Stimulated activated CD8-positive, alpha-beta memory T cell treated with anti-CD3 and anti-CD28 coated beads, Interleukin-4, amount 100 ng/mL, for 24 hours (primary cell): Measurements from ENCODE around the gene ZNF28.
A peak's percentile ranks its signal among the peaks of the same experiment; 100 is the strongest.
"Not testable (repeated sequence)": the region's sequence is repeated elsewhere in the genome, so short reads cannot be mapped to it uniquely, and the experiment has no call there.

ENCODE experiments used
- DNase-seq: peaks from one replicate; pipeline ENCODE4 v3.0.0-alpha.2; 2020; ENCODE audit warnings: low read depth

The ZNF28 gene

DNA sequence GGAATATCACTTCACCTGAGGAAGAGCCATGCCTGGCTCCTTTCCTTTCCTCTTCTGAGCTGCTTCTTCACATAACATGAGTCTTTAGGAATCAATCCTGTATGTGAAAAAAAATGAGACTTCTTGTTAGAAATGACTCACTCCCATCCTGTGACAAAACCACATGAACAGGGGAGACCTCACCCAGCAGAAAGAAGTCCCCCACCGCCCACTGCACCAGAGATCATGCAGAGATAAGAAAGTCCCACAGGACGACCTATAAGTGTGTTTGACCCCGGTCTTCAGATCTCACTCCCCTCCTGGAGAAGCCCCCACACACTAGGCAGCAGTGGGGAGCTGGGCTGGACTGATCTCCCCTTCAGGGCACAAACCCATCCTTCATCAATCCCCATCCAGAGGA is 42.6 kb downstream of the ZNF28 start:
- DNase-seq = peak; percentile 49

DNA sequence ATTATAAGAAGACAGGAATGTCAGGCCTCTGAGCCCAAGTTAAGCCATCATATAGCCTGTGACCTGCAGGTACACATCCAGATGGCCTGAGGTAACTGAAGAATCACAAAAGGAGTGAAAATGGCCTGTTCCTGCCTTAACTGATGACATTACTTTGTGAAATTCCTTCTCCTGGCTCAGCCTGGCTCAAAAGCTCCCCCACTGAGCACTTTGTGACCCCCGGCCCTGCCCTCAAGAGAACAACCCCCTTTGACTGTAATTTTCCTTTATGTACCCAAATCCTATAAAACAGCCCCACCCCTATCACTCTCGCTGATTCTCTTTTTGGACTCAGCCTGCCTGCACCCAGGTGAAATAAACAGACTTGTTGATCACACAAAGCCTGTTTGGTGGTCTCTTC is 65.0 kb downstream of the ZNF28 start:
- not testable (repeated sequence) for DNase-seq

DNA sequence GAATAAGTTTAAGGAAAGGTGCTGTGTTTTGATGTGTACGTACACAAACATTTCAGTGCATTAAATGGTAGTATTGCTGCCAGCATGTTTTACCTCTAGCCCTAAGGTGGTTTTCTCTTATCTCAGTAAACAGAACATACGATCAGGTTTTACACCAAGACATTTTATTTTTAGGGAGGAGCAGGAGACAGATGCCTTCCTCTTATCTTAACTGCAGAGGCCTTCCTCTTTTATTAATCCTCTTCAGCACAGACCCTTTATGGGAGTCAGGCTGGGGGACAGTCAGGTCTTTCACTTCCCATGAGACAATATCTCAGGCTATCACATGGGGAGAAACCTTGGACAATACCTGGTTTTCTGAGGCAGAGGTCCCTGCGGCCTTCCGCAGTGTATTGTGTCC is 71.7 kb downstream of the ZNF28 start:
- DNase-seq = no peak

DNA sequence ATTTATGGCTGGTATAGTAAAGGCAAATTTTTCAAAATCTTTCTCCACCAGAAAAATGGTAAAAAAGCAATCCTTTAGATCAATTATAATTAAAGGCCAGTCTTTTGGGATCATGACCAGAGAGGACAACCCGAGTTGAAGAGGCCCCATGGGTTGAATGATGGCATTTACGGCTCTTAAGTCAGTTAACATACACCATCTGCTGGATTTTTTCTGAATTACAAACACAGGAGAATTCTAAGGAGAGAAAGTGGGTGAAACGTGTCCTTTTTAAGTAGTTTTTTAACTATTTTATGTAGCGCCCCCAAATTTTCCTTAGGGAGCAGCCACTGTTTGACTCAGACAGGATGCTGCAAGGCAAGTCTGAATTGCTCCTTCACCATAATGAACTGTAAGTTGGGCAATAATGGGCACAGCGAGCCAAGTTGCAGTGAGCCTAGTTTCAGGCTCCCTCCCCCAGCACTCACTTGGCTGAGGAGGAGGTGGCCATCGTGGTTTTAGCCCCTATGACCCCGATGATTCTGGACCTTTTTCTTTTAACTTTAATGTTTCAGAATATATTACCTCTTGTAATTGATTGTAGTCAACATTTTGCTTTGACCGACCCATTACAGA is 73.0 kb downstream of the ZNF28 start:
- DNase-seq = no peak
